GM23338 (cell line): ENCODE measurements around the gene TEDC1. TPM values are rescaled to one million over a fixed set of nuclear protein-coding genes. Genes with fewer than 3 reads are reported as not detected.

Experiments
- ATAC-seq: fragments of 200-7000 bp; cut with Tn5 transposase; 3 replicates; pipeline ENCODE4 v1.9.1; 2020
- DNase-seq: peaks from one replicate; pipeline ENCODE4 v3.0.0-alpha.2; 2015; ENCODE audit warnings: low spot score
- H2AFZ ChIP-seq: fragments of 200-600 bp; sonication (generic); 2 replicates; pipeline ENCODE4 v1.8.0; 2016; ENCODE audit warnings: antibody characterized with exemption, mild to moderate bottlenecking, moderate library complexity
- H3F3A ChIP-seq: fragments of 200-600 bp; sonication (generic); replicated peaks from 2 replicates; pipeline ENCODE4 v1.8.0; 2017; ENCODE audit warnings: antibody characterized with exemption, mixed run types, low read depth
- H3K27ac ChIP-seq: fragments of 200-600 bp; sonication (generic); 2 replicates; pipeline ENCODE4 v1.6.1; 2016; ENCODE audit warnings: low read depth
- H3K27me3 ChIP-seq: fragments of 200-600 bp; sonication (generic); 2 replicates; pipeline ENCODE4 v1.8.0; 2016; ENCODE audit warnings: mild to moderate bottlenecking, mixed run types, moderate library complexity; ENCODE audit not compliant: insufficient read depth
- H3K36me3 ChIP-seq: fragments of 200-600 bp; sonication (generic); 2 replicates; pipeline ENCODE4 v1.8.0; 2016; ENCODE audit warnings: mild to moderate bottlenecking; ENCODE audit not compliant: insufficient read depth
- H3K4me1 ChIP-seq: fragments of 200-600 bp; sonication (generic); 2 replicates; pipeline ENCODE4 v1.8.0; 2016; ENCODE audit warnings: mild to moderate bottlenecking, moderate library complexity; ENCODE audit not compliant: insufficient read depth
- H3K4me2 ChIP-seq: fragments of 200-600 bp; sonication (generic); 2 replicates; pipeline ENCODE4 v1.7.1; 2017; ENCODE audit warnings: mixed run types
- H3K4me3 ChIP-seq: fragments of 200-600 bp; sonication (generic); 2 replicates; pipeline ENCODE4 v1.6.1; 2016; ENCODE audit warnings: mixed run types
- H3K79me2 ChIP-seq: fragments of 200-600 bp; sonication (generic); replicated peaks from 2 replicates; pipeline ENCODE4 v1.8.0; 2017; ENCODE audit warnings: mild to moderate bottlenecking; ENCODE audit not compliant: insufficient read depth
- H3K9me2 ChIP-seq: fragments of 200-600 bp; sonication (generic); 2 replicates; pipeline ENCODE4 v1.8.0; 2017; ENCODE audit not compliant: insufficient read depth
- H4K20me1 ChIP-seq: fragments of 200-600 bp; sonication (generic); replicated peaks from 2 replicates; pipeline ENCODE4 v1.8.0; 2017; ENCODE audit warnings: mild to moderate bottlenecking; ENCODE audit not compliant: insufficient read depth
- H3K27ac Mint-ChIP-seq: 2 replicates; pipeline ENCODE4 v1.8.0; 2020; ENCODE audit warnings: inconsistent platforms, mild to moderate bottlenecking, moderate library complexity, mixed read lengths
- H3K27me3 Mint-ChIP-seq: 3 replicates; pipeline ENCODE4 v1.8.0; 2022; ENCODE audit warnings: low read depth, mild to moderate bottlenecking, moderate library complexity, mixed read lengths, inconsistent platforms; ENCODE audit not compliant: insufficient read depth, poor library complexity
- H3K36me3 Mint-ChIP-seq: 3 replicates; pipeline ENCODE4 v1.8.0; 2021; ENCODE audit warnings: low read depth, mild to moderate bottlenecking, inconsistent platforms, moderate library complexity, mixed read lengths
- H3K4me1 Mint-ChIP-seq: 3 replicates; pipeline ENCODE4 v1.8.0; 2020; ENCODE audit warnings: mild to moderate bottlenecking, inconsistent platforms, mixed read lengths
- H3K4me3 Mint-ChIP-seq: 3 replicates; pipeline ENCODE4 v1.8.0; 2021; ENCODE audit warnings: moderate library complexity, mild to moderate bottlenecking, inconsistent platforms, mixed read lengths
- H3K9me3 Mint-ChIP-seq: 3 replicates; pipeline ENCODE4 v1.8.0; 2020; ENCODE audit warnings: moderate library complexity, mild to moderate bottlenecking, inconsistent platforms, mixed read lengths
- EZH2 ChIP-seq: fragments of 200-600 bp; sonication (generic); IDR thresholded peaks from one replicate; pipeline ENCODE4 v1.8.0; 2017; ENCODE audit warnings: antibody characterized with exemption, mild to moderate bottlenecking, low read depth; ENCODE audit not compliant: unreplicated experiment
- EZH2phosphoT487 ChIP-seq: fragments of 200-600 bp; sonication (generic); IDR thresholded peaks from one replicate; pipeline ENCODE4 v1.8.1; 2018; ENCODE audit warnings: antibody characterized with exemption; ENCODE audit not compliant: unreplicated experiment
- JUNB ChIP-seq: IDR thresholded peaks from one replicate; pipeline ENCODE4 v1.6.1; 2016; ENCODE audit warnings: antibody characterized with exemption; ENCODE audit not compliant: unreplicated experiment
- NANOG ChIP-seq: IDR thresholded peaks from 2 replicates; pipeline ENCODE4 v1.6.1; 2016; ENCODE audit warnings: antibody characterized with exemption, borderline replicate concordance
- POLR2AphosphoS5 ChIP-seq: IDR thresholded peaks from 2 replicates; pipeline ENCODE4 v1.6.1; 2016; ENCODE audit warnings: antibody characterized with exemption, low read depth
- STAT1 ChIP-seq: IDR thresholded peaks from one replicate; pipeline ENCODE4 v1.6.1; 2016; ENCODE audit warnings: antibody characterized with exemption; ENCODE audit not compliant: unreplicated experiment
- ZNF114 ChIP-seq: fragments of 250-450 bp; sonication (Bioruptor Pico); IDR thresholded peaks from 2 replicates; pipeline ENCODE4 v1.5.0; 2020; ENCODE audit warnings: mild to moderate bottlenecking, moderate library complexity
- ZNF331 ChIP-seq: fragments of 250-450 bp; sonication (Bioruptor Pico); IDR thresholded peaks from 2 replicates; pipeline ENCODE4 v1.5.0; 2020; ENCODE audit warnings: low read depth, mild to moderate bottlenecking, moderate library complexity
- long read RNA-seq: library from polyadenylated mRNA; unstranded; transcript quantifications from one replicate; pipeline ENCODE4 v2.0.0, GENCODE V29; 2020; ENCODE audit not compliant: unreplicated experiment
- polyA plus RNA-seq: library from polyadenylated mRNA; unstranded; fragments of >200 nt; fragmentation: Nextera tagmentation; extraction: Ambion mirVana; gene quantifications from 2 replicates; pipeline ENCODE4 v1.2.1, GENCODE V29; 2016
- total RNA-seq: library from RNA; depleted of rRNA; stranded (reverse); fragments of >200 nt; shearing (Covaris generic); gene quantifications from 2 replicates; pipeline ENCODE4 v1.2.3, GENCODE V29; 2014; rRNA removed
- TF ChIP-seq, protein P1 (sequence below): IDR thresholded peaks from 2 replicates; pipeline ENCODE4 v1.6.1; 2016; ENCODE audit warnings: antibody characterized with exemption
- TF ChIP-seq, protein P2 (sequence below), 2 experiments: fragments of 200-600 bp in 1 of 2; sonication (generic) in 1 of 2; conservative IDR thresholded peaks; 2 replicates each; pipeline versions ENCODE4 v1.5.1 to v1.6.1; 2016 to 2017; ENCODE audit warnings: antibody characterized with exemption in 2 of 2, low read depth in 2 of 2, mild to moderate bottlenecking in 2 of 2, moderate library complexity in 1 of 2
- TF ChIP-seq, protein P3 (sequence below): IDR thresholded peaks from one replicate; pipeline ENCODE4 v1.6.1; 2018; ENCODE audit warnings: antibody characterized with exemption; ENCODE audit not compliant: unreplicated experiment

TEDC1 gene, protein sequence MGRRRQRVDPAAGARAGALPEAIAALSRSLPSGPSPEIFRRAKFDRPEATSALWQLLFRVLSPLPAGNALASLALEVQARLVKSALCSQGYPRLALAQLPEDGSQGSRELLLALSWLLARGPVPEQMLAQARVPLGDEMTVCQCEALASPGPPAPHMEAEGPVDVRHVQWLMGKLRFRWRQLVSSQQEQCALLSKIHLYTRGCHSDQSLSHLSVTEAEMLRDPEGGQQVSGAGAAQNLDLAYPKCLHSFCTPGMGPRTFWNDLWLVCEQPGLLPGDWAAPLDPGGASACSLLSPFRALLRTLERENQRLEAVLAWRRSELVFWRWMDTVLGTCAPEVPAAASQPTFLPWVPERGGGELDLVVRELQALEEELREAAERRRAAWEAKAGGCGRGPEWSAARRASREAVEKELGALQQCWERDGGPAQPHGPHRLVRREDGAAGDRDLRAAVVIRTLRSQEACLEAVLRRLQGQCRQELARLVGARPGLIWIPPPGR
- total RNA-seq (3.9 and 16.3 TPM in 2 replicates), polyA plus RNA-seq (4.1 and 5.9 TPM in 2 replicates)
- long read RNA-seq, transcript TEDC1-204 (8 exons, 1,630 nt), result major isoform, 11 of 19 reads
- long read RNA-seq, partial matches to known transcripts, result 0 of 19 reads
- long read RNA-seq, other reads (novel, unspliced or antisense), result 2 of 19 reads

DNA sequence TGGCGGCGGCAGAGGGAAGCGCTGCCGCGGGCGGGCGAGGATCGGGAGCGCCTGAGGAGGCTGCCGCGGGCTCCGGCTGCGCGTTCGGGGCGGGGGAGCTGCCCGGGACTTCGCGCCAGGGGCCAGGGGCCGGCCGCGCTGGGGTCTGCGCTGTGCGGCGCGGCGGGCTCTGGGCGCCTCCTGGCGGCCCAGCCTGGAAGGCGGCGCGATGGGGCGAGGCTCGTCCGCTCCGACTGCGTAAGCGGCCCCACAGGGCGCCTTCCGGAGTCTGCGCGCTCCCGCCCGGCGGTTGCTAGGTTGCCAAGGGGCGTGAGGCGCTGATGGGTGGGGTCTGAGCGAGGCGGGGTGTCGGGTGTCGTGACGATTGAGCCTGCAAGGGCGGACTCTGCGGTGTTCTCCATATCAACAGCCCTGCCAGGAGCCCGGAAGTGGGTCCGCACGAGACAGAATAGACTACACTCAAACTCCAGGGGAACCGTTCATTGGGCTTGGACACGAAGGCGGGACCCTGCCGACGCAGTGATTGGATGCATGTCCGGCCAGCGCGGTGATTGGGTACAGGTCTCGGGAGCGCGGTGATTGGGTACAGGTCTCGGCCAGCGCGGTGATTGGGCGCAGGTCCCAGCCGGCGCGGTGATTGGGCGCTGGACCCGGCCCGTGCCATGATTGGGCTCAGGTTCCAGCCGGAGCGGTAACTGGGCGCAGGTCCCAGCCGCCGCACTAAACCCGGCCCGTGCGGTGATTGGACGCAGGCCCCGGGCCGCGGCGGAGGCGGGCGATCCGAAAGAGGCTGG lies at the start of gene TEDC1:
Gene TEDC1, plus strand, starts transcription at position 675 of the 794 bp plus-strand sequence. CDS start 130 bp downstream, outside the sequence.
- no peaks in the 10 kb centered on the region for H3K36me3 Mint-ChIP-seq
- no peak within 1 kb of the TSS for H3K27ac ChIP-seq
- peak within 1 kb of the TSS; percentile 89 for H3K27ac Mint-ChIP-seq
- H3K27me3 Mint-ChIP-seq, result peaks cover 43% of the 10 kb centered on the region
- ATAC-seq (peak; percentile 78), DNase-seq (peak; percentile 99)
- TF ChIP-seq JUNB (no peak), EZH2phosphoT487 (no peak), POLR2AphosphoS5 (0 out of 2 replicates have a peak, but pooled peaks have one; percentile 36), EZH2 (no peak), ZNF114 (no peak)
- TF ChIP-seq, protein P1, sequence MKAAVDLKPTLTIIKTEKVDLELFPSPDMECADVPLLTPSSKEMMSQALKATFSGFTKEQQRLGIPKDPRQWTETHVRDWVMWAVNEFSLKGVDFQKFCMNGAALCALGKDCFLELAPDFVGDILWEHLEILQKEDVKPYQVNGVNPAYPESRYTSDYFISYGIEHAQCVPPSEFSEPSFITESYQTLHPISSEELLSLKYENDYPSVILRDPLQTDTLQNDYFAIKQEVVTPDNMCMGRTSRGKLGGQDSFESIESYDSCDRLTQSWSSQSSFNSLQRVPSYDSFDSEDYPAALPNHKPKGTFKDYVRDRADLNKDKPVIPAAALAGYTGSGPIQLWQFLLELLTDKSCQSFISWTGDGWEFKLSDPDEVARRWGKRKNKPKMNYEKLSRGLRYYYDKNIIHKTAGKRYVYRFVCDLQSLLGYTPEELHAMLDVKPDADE, result no peak
- TF ChIP-seq, protein P2, sequence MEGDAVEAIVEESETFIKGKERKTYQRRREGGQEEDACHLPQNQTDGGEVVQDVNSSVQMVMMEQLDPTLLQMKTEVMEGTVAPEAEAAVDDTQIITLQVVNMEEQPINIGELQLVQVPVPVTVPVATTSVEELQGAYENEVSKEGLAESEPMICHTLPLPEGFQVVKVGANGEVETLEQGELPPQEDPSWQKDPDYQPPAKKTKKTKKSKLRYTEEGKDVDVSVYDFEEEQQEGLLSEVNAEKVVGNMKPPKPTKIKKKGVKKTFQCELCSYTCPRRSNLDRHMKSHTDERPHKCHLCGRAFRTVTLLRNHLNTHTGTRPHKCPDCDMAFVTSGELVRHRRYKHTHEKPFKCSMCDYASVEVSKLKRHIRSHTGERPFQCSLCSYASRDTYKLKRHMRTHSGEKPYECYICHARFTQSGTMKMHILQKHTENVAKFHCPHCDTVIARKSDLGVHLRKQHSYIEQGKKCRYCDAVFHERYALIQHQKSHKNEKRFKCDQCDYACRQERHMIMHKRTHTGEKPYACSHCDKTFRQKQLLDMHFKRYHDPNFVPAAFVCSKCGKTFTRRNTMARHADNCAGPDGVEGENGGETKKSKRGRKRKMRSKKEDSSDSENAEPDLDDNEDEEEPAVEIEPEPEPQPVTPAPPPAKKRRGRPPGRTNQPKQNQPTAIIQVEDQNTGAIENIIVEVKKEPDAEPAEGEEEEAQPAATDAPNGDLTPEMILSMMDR (conservative IDR thresholded peaks at IDR 0.05; ENCODE audit: low read depth in 2 of 2), result peak; percentile 32 to 69; a peak in 3 of 4 replicates
- peaks cover 44% of the 10 kb centered on the region for H3K27me3 ChIP-seq
- no peaks in the 10 kb centered on the region for H3K79me2 ChIP-seq
- no peaks in the 10 kb centered on the region for H3K36me3 ChIP-seq
- peak within 1 kb of the TSS; percentile 85 for H3K4me3 Mint-ChIP-seq
- H4K20me1 ChIP-seq, result no peaks in the 10 kb centered on the region
- peaks cover 6% of the 10 kb centered on the region; the same call in 2 of the 3 replicates for H3K9me3 Mint-ChIP-seq
- H3K9me2 ChIP-seq, result peaks cover 3% of the 10 kb centered on the region; the same call in 1 of the 2 replicates
- peaks cover 4% of the 10 kb centered on the region; the same call in 1 of the 2 replicates for H3F3A ChIP-seq
- peak within 1 kb of the TSS; percentile 85 for H3K4me2 ChIP-seq
- H2AFZ ChIP-seq, result 0 out of 2 replicates have a peak within 1 kb of the TSS, but pooled peaks have one; percentile 72
- peaks cover 5% of the 10 kb centered on the region; the same call in 2 of the 3 replicates for H3K4me1 Mint-ChIP-seq
- H3K4me1 ChIP-seq, result peaks cover 4% of the 10 kb centered on the region; the same call in 1 of the 2 replicates
- peak within 1 kb of the TSS; percentile 62 for H3K4me3 ChIP-seq

DNA sequence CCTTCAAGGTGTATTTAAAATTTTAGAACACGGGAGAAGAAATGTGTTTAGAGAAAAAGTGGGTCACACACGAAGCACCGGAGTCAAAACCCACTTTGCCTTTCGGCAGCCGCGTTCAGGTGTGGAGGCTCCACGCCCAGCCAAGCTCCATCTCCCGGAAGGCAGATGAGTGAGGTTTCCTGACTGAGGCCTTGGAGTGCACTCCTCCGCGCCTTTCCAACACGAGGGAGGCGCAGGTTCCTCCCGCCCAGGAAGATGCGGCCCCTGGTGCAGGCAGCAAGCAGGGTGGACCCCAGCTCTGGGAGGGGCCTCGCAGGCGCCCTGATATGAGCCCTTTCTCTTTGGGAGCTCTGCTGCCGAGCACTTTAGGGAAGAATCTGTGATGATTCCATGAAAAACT lies 48.9 kb upstream of the TEDC1 start:
- no peak overlapping the region for H3K4me3 Mint-ChIP-seq
- H3K27me3 Mint-ChIP-seq, result peaks cover 7% of the 10 kb centered on the region
- no peak overlapping the region for H3K27ac Mint-ChIP-seq
- H3K4me3 ChIP-seq, result no peak overlapping the region
- H3K27me3 ChIP-seq, result no peaks in the 10 kb centered on the region
- H2AFZ ChIP-seq, result no peak overlapping the region
- no peaks in the 10 kb centered on the region for H3K36me3 ChIP-seq
- H3F3A ChIP-seq, result no peaks in the 10 kb centered on the region
- ATAC-seq (no peak), DNase-seq (no peak)
- H3K9me3 Mint-ChIP-seq, result no peaks in the 10 kb centered on the region
- H3K27ac ChIP-seq, result no peak overlapping the region
- peaks cover 3% of the 10 kb centered on the region; the same call in 1 of the 3 replicates for H3K4me1 Mint-ChIP-seq
- peaks cover 22% of the 10 kb centered on the region for H3K79me2 ChIP-seq
- H4K20me1 ChIP-seq, result peaks cover 13% of the 10 kb centered on the region
- H3K4me2 ChIP-seq, result no peak overlapping the region
- H3K9me2 ChIP-seq, result no peaks in the 10 kb centered on the region
- H3K4me1 ChIP-seq, result no peaks in the 10 kb centered on the region
- peaks cover 17% of the 10 kb centered on the region for H3K36me3 Mint-ChIP-seq
- TF ChIP-seq, protein P2 (conservative IDR thresholded peaks at IDR 0.05; ENCODE audit: low read depth in 2 of 2), result no peak
- TF ChIP-seq JUNB (no peak), ZNF114 (no peak), STAT1 (no peak), EZH2 (no peak), EZH2phosphoT487 (no peak), POLR2AphosphoS5 (no peak), NANOG (no peak), ZNF331 (CRISPR knock-in tag) (no peak)
- TF ChIP-seq, protein P3, sequence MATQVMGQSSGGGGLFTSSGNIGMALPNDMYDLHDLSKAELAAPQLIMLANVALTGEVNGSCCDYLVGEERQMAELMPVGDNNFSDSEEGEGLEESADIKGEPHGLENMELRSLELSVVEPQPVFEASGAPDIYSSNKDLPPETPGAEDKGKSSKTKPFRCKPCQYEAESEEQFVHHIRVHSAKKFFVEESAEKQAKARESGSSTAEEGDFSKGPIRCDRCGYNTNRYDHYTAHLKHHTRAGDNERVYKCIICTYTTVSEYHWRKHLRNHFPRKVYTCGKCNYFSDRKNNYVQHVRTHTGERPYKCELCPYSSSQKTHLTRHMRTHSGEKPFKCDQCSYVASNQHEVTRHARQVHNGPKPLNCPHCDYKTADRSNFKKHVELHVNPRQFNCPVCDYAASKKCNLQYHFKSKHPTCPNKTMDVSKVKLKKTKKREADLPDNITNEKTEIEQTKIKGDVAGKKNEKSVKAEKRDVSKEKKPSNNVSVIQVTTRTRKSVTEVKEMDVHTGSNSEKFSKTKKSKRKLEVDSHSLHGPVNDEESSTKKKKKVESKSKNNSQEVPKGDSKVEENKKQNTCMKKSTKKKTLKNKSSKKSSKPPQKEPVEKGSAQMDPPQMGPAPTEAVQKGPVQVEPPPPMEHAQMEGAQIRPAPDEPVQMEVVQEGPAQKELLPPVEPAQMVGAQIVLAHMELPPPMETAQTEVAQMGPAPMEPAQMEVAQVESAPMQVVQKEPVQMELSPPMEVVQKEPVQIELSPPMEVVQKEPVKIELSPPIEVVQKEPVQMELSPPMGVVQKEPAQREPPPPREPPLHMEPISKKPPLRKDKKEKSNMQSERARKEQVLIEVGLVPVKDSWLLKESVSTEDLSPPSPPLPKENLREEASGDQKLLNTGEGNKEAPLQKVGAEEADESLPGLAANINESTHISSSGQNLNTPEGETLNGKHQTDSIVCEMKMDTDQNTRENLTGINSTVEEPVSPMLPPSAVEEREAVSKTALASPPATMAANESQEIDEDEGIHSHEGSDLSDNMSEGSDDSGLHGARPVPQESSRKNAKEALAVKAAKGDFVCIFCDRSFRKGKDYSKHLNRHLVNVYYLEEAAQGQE, result no peak
